ENCODE data around the gene EPB41. TPM values are rescaled to one million over a fixed set of nuclear protein-coding genes. Genes with fewer than 3 reads are reported as not detected.
"Not testable (repeated sequence)": the region's sequence is repeated elsewhere in the genome, so short reads cannot be mapped to it uniquely, and the experiment has no call there.

Gene EPB41
- total RNA-seq, 1 donor from 2014 or later: 68.0 TPM

DNA sequence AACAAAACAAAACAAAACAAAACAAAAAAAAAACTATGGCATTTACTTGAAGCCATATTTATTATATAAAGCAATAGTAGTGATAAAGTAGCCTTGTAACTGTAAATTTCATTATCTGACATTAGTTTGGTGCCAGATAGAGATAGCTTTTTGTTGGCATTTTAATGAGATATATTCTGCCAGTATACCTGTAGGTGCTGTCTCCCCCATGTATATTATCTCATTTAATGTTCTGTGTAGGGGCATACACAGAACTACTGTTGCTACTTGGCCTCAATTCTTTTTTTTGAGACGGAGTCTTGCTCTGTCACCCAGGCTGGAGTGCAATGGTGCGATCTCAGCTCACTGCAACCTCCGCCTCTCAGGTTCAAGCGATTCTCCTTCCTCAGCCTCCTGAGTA, 141.9 kb downstream of the EPB41 start:
- peaks cover 15% of the 10 kb centered on the region for H3K4me1 Mint-ChIP-seq (ENCODE audit: low read depth)
- no peak overlapping the region for H3K4me3 Mint-ChIP-seq (ENCODE audit: low read depth)
- no peaks in the 10 kb centered on the region for H3K27me3 Mint-ChIP-seq (ENCODE audit: low read depth)
- no peak for DNase-seq (ENCODE audit: low spot score)
- H3K9me3 Mint-ChIP-seq: no peaks in the 10 kb centered on the region
- peaks cover 21% of the 10 kb centered on the region for H3K36me3 Mint-ChIP-seq (ENCODE audit: low read depth)
- intact Hi-C loops (cut with micrococcal nuclease): no loop called here
- H3K27ac Mint-ChIP-seq: no peak overlapping the region

DNA sequence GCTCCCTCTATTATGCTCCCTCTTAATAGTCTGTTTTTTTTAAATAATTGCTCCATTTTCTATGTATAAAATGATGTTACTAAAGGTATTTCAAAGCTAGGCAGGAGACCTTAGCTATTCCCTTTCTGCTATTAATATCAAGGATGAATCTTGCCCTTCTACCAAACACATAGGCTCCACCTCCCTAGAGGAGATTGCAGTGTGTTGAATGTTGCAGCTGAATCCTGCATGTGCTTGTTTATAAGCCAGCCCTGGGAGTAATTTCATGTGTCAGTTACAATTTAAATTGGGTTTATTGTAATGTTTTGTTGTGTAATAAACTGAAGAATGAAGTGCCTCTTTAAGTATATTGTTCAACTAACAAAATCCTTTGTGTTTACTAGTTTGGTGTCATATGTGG, 143.3 kb downstream of the EPB41 start:
- no peak overlapping the region for H3K4me3 Mint-ChIP-seq (ENCODE audit: low read depth)
- intact Hi-C loops (cut with micrococcal nuclease): no loop called here
- peaks cover 17% of the 10 kb centered on the region for H3K36me3 Mint-ChIP-seq (ENCODE audit: low read depth)

GRCh38 chr1:29062157-29062942, 148.0 kb downstream of the EPB41 start:
- peak overlapping the region; percentile 35 for H3K4me3 Mint-ChIP-seq (ENCODE audit: low read depth)
- peaks cover 20% of the 10 kb centered on the region for H3K36me3 Mint-ChIP-seq (ENCODE audit: low read depth)
- peak overlapping the region; percentile 91 for H3K27ac Mint-ChIP-seq
- peaks cover 31% of the 10 kb centered on the region for H3K4me1 Mint-ChIP-seq (ENCODE audit: low read depth)
- H3K27me3 Mint-ChIP-seq (ENCODE audit: low read depth): no peaks in the 10 kb centered on the region
- intact Hi-C loops (cut with micrococcal nuclease): loop anchor here (1.0 kb wide), 1 partner anchor 177 kb away; no protein-coding TSS in a partner anchor
- no peaks in the 10 kb centered on the region for H3K9me3 Mint-ChIP-seq
- no peak for DNase-seq (ENCODE audit: low spot score)

More for the DNA sequence above, 143.3 kb downstream of the EPB41 start:
- DNase-seq (ENCODE audit: low spot score): no peak
- Mint-ChIP-seq H3K27me3 (ENCODE audit: low read depth) (no peaks in the 10 kb centered on the region), H3K9me3 (no peaks in the 10 kb centered on the region), H3K4me1 (ENCODE audit: low read depth) (peaks cover 26% of the 10 kb centered on the region), H3K27ac (no peak overlapping the region)

DNA sequence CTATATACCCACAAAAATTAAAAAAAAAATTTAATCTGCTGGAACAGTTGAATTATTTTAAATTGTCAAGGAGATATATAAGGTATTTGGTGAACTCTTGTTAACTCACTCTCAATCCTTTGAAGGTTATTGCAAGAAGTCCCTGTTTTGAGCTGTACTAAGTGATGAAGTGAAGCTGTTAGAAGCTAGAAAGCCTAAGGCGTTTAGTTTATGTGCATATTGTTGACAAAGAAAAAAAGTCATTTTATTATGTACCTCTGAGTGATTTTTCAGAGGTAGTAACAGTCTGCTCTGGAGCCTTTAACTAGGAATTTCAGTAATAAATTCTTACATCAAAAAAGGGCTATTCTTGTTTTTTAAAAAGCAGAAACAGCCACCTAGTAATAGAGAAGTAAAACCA, 149.7 kb downstream of the EPB41 start:
- peaks cover 21% of the 10 kb centered on the region for H3K4me1 Mint-ChIP-seq (ENCODE audit: low read depth)
- H3K4me3 Mint-ChIP-seq (ENCODE audit: low read depth): no peak overlapping the region

DNA sequence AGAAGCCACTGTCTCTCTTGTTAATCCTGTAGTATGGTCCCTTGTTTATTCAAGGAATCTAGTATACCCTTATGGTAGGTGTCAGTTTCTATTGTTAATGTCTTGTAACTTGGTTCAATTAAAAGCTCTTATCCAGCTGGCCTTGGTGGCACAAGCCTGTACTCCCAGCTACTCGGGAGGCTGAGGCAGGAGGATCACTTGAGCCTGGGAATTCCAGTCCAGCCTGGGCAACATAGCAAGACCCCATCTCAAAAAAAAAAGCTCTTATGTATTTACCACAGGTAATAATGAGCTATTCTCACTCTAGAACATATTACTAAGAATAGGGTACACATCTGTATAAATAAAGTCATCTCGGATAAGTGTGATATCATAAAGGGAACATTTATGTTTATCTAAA, 162.8 kb downstream of the EPB41 start:
- Mint-ChIP-seq H3K9me3 (no peaks in the 10 kb centered on the region), H3K27me3 (ENCODE audit: low read depth) (no peaks in the 10 kb centered on the region), H3K36me3 (ENCODE audit: low read depth) (peaks cover 12% of the 10 kb centered on the region), H3K4me3 (ENCODE audit: low read depth) (no peak overlapping the region), H3K27ac (no peak overlapping the region), H3K4me1 (ENCODE audit: low read depth) (peaks cover 4% of the 10 kb centered on the region)
- intact Hi-C loops (cut with micrococcal nuclease): no loop called here
- DNase-seq (ENCODE audit: low spot score): no peak

More for the DNA sequence above, 149.7 kb downstream of the EPB41 start:
- intact Hi-C loops (cut with micrococcal nuclease): no loop called here
- DNase-seq (ENCODE audit: low spot score): no peak
- Mint-ChIP-seq H3K36me3 (ENCODE audit: low read depth) (peaks cover 20% of the 10 kb centered on the region), H3K27ac (no peak overlapping the region), H3K27me3 (ENCODE audit: low read depth) (no peaks in the 10 kb centered on the region), H3K9me3 (no peaks in the 10 kb centered on the region)

GRCh38 chr1:29079916-29080629, 165.7 kb downstream of the EPB41 start:
- H3K36me3 Mint-ChIP-seq (ENCODE audit: low read depth); H3K4me1 Mint-ChIP-seq (ENCODE audit: low read depth); H3K27me3 Mint-ChIP-seq (ENCODE audit: low read depth); DNase-seq (ENCODE audit: low spot score); H3K27ac Mint-ChIP-seq; H3K4me3 Mint-ChIP-seq (ENCODE audit: low read depth); H3K9me3 Mint-ChIP-seq; intact Hi-C loops (cut with micrococcal nuclease): not testable (repeated sequence)

- Mint-ChIP-seq H3K27me3 (ENCODE audit: low read depth) (no peaks in the 10 kb centered on the region), H3K27ac (no peak overlapping the region), H3K4me3 (ENCODE audit: low read depth) (no peak overlapping the region), H3K36me3 (ENCODE audit: low read depth) (peaks cover 3% of the 10 kb centered on the region), H3K9me3 (no peaks in the 10 kb centered on the region), H3K4me1 (ENCODE audit: low read depth) (peaks cover 6% of the 10 kb centered on the region)
- DNase-seq (ENCODE audit: low spot score): no peak
- intact Hi-C loops (cut with micrococcal nuclease): no loop called here
Observed at GRCh38 chr1:29081201-29081600, 166.8 kb downstream of the EPB41 start.

- Mint-ChIP-seq H3K27ac (no peak overlapping the region), H3K9me3 (no peaks in the 10 kb centered on the region), H3K4me1 (ENCODE audit: low read depth) (peaks cover 3% of the 10 kb centered on the region), H3K4me3 (ENCODE audit: low read depth) (no peak overlapping the region), H3K36me3 (ENCODE audit: low read depth) (no peaks in the 10 kb centered on the region), H3K27me3 (ENCODE audit: low read depth) (no peaks in the 10 kb centered on the region)
- intact Hi-C loops (cut with micrococcal nuclease): no loop called here
- DNase-seq (ENCODE audit: low spot score): no peak
Observed at GRCh38 chr1:29082519-29082918, 168.2 kb downstream of the EPB41 start.

GRCh38 chr1:29083317-29084195, 169.2 kb downstream of the EPB41 start:
- Mint-ChIP-seq H3K4me1 (ENCODE audit: low read depth) (peaks cover 3% of the 10 kb centered on the region), H3K4me3 (ENCODE audit: low read depth) (no peak overlapping the region), H3K27me3 (ENCODE audit: low read depth) (no peaks in the 10 kb centered on the region), H3K9me3 (no peaks in the 10 kb centered on the region), H3K27ac (no peak overlapping the region), H3K36me3 (ENCODE audit: low read depth) (no peaks in the 10 kb centered on the region)
- DNase-seq (ENCODE audit: low spot score): no peak
- intact Hi-C loops (cut with micrococcal nuclease): no loop called here

DNA sequence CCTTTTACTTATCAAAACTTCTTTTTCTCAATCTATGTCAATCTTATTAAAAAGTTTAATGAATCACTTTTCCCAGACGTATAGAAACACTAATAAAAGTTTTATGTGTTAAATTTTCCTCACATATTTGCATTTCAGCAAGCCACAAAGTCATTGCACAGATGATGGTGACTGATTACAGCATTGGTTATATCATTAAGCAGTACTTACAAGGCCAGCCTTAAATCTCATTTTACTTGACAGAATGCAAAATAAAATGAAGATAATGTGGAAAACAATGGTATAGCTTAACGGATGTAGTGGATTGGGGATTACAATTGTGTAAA, 169.8 kb downstream of the EPB41 start:
- peaks cover 3% of the 10 kb centered on the region for H3K4me1 Mint-ChIP-seq (ENCODE audit: low read depth)
- no peaks in the 10 kb centered on the region for H3K36me3 Mint-ChIP-seq (ENCODE audit: low read depth)
- intact Hi-C loops (cut with micrococcal nuclease): no loop called here
- no peaks in the 10 kb centered on the region for H3K27me3 Mint-ChIP-seq (ENCODE audit: low read depth)
- H3K9me3 Mint-ChIP-seq: no peaks in the 10 kb centered on the region
- H3K27ac Mint-ChIP-seq: no peak overlapping the region
- H3K4me3 Mint-ChIP-seq (ENCODE audit: low read depth): no peak overlapping the region
- no peak for DNase-seq (ENCODE audit: low spot score)

GRCh38 chr1:29090937-29091618, 176.7 kb downstream of the EPB41 start:
- DNase-seq (ENCODE audit: low spot score): no peak
- Mint-ChIP-seq H3K36me3 (ENCODE audit: low read depth) (peaks cover 21% of the 10 kb centered on the region), H3K27me3 (ENCODE audit: low read depth) (no peaks in the 10 kb centered on the region), H3K4me1 (ENCODE audit: low read depth) (no peaks in the 10 kb centered on the region), H3K9me3 (peaks cover 4% of the 10 kb centered on the region), H3K27ac (no peak overlapping the region), H3K4me3 (ENCODE audit: low read depth) (no peak overlapping the region)
- intact Hi-C loops (cut with micrococcal nuclease): no loop called here

- peaks cover 31% of the 10 kb centered on the region for H3K36me3 Mint-ChIP-seq (ENCODE audit: low read depth)
- intact Hi-C loops (cut with micrococcal nuclease); H3K4me3 Mint-ChIP-seq (ENCODE audit: low read depth); H3K27me3 Mint-ChIP-seq (ENCODE audit: low read depth); H3K9me3 Mint-ChIP-seq; H3K4me1 Mint-ChIP-seq (ENCODE audit: low read depth); H3K27ac Mint-ChIP-seq; DNase-seq (ENCODE audit: low spot score): not testable (repeated sequence)
Observed at GRCh38 chr1:29092704-29093103, 178.3 kb downstream of the EPB41 start.
